Pons (tissue), 1 donor: Measurements from ENCODE around the gene SULT1B1.
"Not testable (repeated sequence)": the region's sequence is repeated elsewhere in the genome, so short reads cannot be mapped to it uniquely, and the experiment has no call there.

Experiments
- DNase-seq: peaks from one replicate; pipeline ENCODE4 v3.0.0-alpha.2; 2016; ENCODE audit warnings: low spot score

The SULT1B1 gene

DNA sequence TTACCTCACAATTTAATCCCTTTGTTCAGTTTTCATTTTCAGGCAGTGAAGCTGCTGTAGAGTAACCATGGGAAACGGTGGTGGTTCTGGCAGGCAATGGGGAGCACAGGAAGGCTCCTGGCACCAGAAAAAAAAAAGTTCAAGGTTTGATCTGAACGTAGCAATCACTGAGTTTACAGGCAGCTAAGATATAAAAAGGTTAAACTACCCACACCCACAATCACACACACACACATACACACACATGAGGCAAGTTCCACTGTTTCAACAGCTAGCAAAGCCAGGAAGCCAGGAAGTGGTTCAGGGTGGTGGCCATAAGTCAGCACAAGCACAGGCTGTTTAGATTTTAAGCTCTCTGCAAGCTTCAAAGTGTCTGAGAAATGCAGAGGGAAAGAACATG, at the start of gene SULT1B1:
TSS of gene SULT1B1 (minus strand) at position 166 of the 400 bp plus-strand sequence. CDS start 5,403 bp downstream, outside the sequence.
- DNase-seq: peak; percentile 5

- DNase-seq: no peak
Measured at GRCh38 chr4:69800599-69800998, 40.2 kb upstream of the SULT1B1 start.

GRCh38 chr4:69799337-69799736, 38.9 kb upstream of the SULT1B1 start:
- DNase-seq: no peak

GRCh38 chr4:69793732-69794131, 33.3 kb upstream of the SULT1B1 start:
- DNase-seq: no peak

DNA sequence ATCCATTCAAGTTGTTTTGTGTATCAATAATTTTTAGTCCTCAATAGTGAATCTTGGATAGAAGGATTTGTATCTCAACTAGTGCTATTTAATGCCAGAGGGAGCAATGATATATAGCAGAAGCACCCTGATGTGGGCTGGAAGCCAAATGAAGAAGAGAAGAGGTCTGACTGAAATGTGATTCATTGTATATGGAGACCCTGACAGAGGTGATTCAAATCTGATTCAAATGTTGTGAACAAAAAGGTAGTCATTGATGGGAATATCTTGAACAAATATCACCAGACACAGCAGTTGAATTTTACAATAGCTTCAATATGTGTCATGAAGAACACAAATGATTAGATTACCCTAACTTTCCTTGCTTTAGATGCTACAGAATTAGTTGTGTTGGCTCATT, 27.5 kb upstream of the SULT1B1 start:
- DNase-seq: no peak

DNA sequence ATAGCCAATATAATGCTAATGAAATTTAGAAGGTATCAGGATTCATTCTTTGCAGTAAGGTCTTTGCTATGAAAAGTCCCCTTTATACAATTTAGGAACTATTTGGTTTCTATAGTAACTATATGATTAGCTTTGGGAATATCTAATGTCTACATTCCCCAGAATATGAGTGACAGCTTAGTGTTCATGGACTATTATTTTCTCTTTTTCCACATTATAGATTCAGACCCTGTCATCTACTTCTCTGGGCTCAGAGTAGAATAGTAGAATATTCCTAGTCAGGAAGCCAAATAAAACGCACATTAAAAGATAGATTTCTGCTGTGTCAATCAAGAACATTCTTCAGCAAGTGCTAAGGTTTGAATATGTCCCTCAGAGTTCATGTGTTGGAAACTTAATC, 26.1 kb upstream of the SULT1B1 start:
- no peak for DNase-seq

DNA sequence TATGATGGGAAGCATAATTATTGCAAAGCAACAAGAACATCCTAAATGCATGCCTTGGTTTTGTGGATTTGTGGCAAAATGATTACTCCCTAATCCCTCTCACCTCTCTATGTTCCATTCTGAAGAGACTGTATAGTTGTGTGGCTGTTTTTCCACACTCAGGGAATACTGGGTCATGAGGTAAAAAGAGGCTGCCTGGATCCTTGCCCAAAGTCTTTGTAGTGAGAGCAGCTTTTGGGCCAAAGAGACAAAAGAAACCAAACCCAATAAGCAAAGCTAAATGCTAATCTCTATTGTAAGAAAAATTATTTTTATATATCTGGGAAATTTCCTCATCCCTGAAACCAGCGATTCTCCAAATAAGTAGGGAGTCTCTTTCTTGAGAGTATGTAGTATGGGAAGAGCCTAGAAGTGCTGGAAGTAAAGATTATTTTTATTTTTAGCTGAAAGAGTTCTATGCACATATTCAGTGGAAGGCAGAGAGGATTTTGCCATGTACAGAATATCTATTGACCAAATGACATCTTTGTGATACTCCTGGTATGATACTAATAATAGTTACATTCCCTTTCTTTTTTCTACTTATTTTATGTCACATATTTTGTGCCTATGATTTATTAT, 24.9 kb upstream of the SULT1B1 start:
- no peak for DNase-seq

DNA sequence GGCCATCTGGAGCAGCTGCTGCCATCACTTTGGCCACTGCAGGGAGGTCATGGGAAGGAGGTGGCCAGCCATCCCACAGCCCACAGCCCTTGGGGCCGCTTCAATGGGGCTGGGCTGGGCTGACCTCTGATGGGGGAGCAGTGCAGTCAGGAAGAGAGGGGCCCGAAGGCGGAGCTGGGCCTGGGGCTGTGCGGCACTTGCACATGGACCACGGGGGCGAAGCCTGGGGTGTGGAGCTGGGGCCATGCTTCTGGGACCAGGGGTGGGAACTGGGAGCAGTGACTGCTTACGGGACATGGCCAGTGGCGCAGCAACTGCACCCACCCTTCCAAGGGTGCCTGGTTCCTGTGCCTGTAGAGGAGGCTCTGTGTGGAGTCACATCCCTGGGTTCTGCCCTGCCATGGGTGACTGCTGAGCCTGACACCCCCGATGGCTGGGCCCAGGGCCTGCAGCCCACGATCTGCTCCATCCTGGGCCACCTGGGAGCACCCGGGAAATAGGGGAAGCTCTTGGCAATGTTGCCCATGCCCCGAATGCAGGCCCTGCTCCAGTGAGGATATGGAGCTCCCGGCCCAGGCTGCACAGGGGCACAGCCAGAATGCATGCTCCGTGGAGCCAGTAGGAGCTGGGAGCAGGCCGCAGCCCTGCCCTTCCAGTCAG, 22.4 kb upstream of the SULT1B1 start:
- DNase-seq: no peak

DNA sequence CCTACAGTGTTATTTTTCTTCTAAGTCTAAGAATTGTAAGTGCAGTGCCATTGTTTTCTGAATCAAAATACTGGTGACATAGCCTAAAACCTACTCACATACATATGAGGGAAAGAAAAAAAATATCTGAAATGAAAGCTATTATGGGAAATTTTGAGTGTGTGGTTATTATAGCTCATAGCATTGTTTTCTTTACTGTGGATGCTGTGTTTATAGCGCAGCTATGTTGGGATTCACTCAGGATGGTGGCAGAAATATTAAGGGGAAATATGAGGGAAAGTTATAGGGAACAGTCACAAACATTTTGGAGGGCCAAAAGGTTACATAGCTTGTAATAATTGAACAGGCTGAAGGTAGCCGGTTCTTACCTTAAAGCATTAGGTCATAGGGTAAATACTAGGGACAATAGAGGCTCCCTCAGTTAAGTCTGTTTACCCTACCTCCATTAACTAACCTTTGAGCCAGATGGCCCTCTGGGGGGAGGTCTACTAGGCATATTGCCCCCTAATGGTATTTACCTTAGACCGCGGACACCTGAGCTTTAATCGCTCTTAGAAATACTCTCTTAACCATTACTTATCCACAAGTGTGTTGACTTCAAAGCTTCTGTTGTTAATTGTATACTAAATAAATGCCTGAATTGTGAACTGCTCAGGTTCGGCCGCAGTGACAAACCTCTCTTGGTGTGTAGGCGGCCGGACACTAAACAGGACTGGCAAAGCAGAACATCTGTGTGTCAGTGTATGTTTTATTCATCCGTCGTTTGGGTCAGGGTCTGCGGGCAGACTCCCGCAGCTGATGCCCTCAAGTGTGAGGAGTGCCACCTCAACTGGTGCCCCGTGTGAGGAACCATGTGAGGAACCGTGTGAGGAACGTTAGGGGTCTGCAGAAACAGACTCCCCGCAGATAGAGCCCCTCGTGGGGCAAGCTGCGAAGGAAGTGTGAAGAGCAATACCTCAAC, 21.3 kb upstream of the SULT1B1 start:
- DNase-seq: no peak

DNA sequence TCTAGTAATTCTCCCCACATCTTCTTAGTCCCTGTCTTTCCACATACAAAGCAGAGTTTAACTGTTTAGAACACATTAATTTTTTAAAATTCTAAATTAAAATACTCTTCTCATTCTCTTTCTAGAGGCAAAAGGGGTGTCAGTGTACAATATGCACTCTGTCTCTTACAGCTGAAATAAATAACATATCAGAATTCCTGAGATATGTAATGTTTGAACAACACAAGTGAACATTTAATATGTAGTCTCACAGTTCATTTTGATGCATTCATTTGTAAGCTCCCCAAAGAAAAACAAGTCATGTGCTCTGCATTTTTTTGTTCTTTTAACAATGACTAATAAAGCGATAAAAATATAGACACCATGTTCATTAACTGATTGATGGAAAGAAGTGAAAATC, 19.7 kb upstream of the SULT1B1 start:
- DNase-seq: no peak

DNA sequence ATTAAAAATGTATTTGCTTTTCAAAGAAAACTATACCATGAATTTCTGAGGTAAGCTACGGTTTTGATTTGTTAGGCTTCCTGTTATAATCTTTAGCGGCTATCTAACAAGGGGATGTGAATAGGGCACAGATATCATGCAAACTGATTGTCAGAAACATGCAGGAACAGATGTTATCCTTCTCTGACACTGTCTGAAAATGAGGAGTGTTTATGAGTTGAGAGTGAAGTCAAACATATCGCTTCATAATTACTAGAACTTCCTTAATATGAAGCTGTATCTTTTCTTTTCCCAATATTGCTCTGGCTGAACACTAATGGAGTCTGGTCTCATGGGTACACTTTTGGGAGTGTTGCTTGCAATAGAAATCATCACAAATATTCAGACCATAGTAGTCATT, 16.3 kb upstream of the SULT1B1 start:
- no peak for DNase-seq

GRCh38 chr4:69775321-69775867, 15.0 kb upstream of the SULT1B1 start:
- no peak for DNase-seq

GRCh38 chr4:69773484-69773883, 13.1 kb upstream of the SULT1B1 start:
- no peak for DNase-seq

DNA sequence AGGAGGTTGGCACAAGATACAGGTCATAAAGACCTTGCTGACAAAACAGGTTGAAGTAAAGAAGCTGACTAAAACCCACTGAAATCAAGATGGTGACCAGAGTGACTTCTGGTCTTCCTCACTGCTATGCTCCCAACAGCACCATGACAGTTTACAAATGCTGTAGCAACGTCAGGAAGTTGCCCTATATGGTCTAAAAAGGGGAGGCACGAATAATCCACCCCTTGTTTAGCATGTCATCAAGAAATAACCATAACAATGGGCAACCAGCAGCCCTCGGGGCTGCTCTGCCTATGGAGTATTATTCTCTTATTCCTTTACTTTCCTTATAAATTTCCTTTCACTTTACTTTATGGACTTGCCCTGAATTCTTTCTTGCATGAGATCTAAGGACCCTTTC, 8.1 kb upstream of the SULT1B1 start:
- not testable (repeated sequence) for DNase-seq

DNA sequence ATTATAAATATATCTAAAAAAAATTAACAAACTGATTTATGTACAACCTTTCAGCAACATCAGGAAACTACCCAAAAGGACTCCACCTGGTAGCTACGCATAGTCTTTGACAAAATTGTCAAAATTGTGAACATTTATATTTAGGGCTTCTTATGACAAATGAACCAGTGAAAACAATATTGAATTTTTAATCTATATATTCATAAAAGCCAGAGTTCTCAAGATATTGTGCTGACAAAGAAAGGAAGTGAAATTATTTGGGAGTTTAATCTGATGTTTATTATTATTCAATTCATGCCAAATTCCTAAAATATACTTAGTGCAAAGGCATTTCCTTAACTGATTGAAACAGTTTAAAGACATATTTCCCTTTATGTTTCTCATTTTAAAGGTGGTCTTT, 5.3 kb upstream of the SULT1B1 start:
- no peak for DNase-seq

DNA sequence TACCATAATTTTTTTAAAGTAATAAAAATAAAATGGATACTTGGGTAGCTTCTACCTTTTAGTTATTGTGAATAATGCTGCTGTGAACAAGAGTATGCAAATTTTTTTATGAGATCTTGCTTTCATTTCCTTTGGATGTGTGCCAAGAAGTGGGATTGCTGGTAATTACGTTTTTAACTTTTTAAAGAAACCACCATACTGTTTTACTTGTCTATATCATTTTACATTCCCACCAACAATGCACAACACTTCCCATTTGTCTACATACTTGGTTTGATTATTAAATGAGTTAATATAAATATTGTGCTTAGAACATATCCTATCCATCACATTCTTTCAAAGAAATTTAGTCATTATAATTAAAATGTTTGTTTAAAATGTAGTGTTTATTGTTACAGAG, 3.9 kb upstream of the SULT1B1 start:
- DNase-seq: no peak

- DNase-seq: no peak
Measured at GRCh38 chr4:69763233-69763632, 2.8 kb upstream of the SULT1B1 start.

- DNase-seq: no peak
Measured at GRCh38 chr4:69759189-69759604, 1.2 kb downstream of the SULT1B1 start.

DNA sequence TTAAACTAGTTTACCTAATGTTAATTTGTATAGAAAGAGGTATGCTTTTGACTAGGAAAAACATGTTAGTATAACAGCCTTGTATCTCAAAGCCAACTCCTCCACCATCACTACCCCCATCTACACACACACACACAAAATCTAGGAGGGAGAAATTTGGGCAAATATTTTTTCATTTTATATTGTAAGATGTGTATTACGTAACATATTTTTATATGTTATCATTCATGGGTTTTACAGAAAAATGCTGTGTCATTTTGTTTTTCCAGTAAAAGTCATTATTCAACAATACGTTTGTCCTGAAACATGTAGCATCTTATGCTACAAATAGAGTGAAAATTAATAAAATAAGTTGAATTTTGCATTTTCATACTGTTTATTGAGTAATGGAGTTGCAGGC, 3.0 kb downstream of the SULT1B1 start:
- DNase-seq: no peak

DNA sequence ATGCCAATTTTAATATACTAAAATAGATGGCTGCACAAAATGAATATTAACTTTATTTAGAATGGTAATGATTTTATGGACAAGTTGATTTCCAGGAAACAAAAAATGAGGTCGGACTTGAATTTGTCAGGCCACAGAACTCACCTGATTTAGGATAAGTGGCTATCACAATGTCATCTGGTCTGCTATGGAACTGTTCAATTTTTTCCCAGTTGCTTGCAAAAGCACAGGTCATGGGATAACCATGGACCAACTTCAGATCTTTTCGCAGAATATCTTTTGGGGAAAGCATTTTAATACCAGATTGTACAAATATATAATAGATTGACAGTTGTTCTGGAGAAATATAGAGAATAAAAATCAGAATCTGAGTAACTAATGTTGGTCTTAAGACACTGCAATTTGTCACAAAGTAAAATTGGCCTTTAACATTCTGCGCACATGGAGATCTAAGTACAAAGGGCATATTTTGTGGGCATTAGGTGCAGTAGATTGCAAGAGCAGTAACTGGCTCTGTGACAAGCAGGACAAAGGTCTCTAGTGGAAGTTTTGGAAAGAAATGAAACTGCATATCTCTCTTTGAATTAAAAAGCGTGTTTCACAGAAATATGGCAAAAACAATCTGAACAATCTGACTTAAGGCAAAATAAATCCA, 5.4 kb downstream of the SULT1B1 start:
- no peak for DNase-seq

DNA sequence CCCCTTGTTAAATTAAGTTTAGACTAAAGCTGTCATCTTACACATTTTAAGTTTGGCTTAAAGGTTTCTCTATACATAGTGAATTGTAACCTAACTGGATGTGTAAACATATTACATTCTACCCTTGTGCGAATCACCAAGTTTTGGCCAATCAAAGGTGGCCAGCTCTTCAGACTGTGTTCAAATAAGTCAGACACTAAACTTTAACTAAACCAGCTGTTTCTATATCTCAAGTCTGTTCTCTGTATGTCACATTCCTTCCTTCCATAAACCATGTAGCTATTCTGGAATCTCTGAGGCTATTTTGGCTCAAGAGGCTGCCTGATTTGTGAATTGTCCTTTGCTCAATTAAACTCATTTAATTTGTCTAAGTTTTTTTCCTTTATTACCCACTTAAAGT, 6.7 kb downstream of the SULT1B1 start:
- no peak for DNase-seq

DNA sequence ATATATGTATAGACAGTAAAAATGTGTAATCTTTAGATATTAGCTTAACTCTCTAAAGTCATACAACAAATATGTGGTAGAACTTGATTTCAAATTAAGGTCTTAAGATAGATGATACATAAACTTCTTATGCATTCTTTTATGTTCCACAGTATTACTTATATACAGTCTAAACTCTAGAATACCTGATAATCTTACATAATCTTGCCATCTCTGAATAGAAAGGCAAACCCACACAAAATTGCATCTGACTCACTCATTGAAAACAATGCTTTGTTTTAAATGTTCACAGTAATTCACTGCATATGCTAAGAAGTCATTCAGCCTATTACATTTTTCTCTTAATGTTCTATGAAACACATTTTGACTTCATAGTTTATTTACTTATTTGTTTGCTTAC, 10.1 kb downstream of the SULT1B1 start:
- DNase-seq: no peak
